ENCODE measurements around the gene HOXD12.

DNA sequence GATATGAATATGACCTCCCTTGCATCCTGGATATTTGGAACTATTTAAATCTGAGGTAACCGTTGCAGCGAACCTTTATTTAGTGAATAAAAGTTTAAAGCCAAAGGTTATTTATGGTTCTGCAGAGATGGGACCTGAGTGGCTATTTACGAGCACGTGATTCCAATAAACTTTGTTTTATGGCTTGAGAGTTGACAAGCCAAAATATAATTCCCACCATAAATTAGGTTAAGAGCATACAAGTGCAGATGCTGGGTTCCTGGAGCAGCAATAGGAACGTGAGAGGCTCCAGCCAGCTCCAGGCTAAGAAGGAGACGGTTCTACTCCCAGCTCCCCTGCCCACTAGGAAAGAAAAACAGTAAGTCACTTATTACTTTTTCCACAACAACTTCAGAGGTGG is 46.5 kb downstream of the HOXD12 start:
- TF ChIP-seq, protein P1, sequence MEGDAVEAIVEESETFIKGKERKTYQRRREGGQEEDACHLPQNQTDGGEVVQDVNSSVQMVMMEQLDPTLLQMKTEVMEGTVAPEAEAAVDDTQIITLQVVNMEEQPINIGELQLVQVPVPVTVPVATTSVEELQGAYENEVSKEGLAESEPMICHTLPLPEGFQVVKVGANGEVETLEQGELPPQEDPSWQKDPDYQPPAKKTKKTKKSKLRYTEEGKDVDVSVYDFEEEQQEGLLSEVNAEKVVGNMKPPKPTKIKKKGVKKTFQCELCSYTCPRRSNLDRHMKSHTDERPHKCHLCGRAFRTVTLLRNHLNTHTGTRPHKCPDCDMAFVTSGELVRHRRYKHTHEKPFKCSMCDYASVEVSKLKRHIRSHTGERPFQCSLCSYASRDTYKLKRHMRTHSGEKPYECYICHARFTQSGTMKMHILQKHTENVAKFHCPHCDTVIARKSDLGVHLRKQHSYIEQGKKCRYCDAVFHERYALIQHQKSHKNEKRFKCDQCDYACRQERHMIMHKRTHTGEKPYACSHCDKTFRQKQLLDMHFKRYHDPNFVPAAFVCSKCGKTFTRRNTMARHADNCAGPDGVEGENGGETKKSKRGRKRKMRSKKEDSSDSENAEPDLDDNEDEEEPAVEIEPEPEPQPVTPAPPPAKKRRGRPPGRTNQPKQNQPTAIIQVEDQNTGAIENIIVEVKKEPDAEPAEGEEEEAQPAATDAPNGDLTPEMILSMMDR (IDR thresholded peaks at IDR 0.05; ENCODE audit: low read length) = no peak
- no peak for TF ChIP-seq EZH2 (optimal IDR thresholded peaks at IDR 0.05; ENCODE audit: low read depth, low read length)

All from MM.1S (cell line).